ENCODE data around the gene CSNK2A1. TPM values are rescaled to one million over a fixed set of nuclear protein-coding genes. Genes with fewer than 3 reads are reported as not detected.

Gene CSNK2A1
- total and polyA plus RNA-seq, 2 of the 8 experiments (the other 6 are each of a cell fraction or from before 2014, with no cell fraction given), result 117 to 260 TPM

DNA sequence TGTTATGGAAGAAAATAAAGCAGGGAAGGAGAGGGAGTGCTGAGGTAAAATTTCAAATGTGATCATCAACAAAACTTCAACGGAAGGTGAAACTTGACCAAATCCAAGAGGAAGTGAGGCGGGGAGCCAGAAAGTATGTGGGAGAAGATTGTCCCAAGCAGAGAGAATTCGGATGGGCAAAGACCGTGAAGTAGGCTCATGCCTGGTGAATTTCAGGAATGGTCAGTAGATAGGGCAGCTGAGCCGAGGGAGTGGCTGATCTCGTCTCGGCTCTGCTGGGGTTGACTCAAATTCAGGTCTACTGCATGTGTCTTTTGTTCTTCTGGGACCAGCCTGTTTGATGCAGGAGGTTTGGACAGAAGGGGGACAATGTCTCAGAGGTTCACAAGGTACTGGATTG, 7.0 kb upstream of the CSNK2A1 start:
- ChIA-PET CTCF (ENCODE audit: partially characterized antibody) (interaction anchor here (0.8 to 2.5 kb wide), 6 partner anchors 12 to 117 kb away, joined by 3 to 7 read pairs (median 4); no protein-coding TSS in a partner anchor), POLR2A (ENCODE audit: partially characterized antibody) (interaction anchor here (2.7 kb wide), 1 partner anchor 8 kb away, joined by 21 read pairs; the partner anchor contains the start of gene CSNK2A1)
- no peaks in the 10 kb centered on the region for H3K79me1 ChIP-seq (ENCODE audit: low read depth, low read length)
- H4K5ac ChIP-seq (ENCODE audit: insufficient read length, low read depth, low read length), result no peak overlapping the region
- peaks cover 3 to 14% (median 9%) of the 10 kb centered on the region in 4 experiments; a peak in 5 of 7 replicates for H3K27me3 ChIP-seq (replicated peaks in 1 of 4; ENCODE audit: control insufficient read depth in 3 of 4, extremely low read depth in 1 of 4, insufficient read depth in 3 of 4, low read length in 3 of 4)
- WGBS, 2 experiments (ENCODE audit: extremely low coverage in 1 of 2, insufficient coverage in 1 of 2, insufficient read length in 1 of 2, insufficient replicate concordance in 2 of 2, low coverage in 1 of 2, low lambda C conversion rate in 2 of 2, missing lambda C conversion rate in 1 of 2), result 91% methylated on average over 7 of the region's 7 CpGs; no CpG with 5 or more reads in 1 of the 2 experiments
- DNase-seq (ENCODE audit: low read depth in 1 of 2, low spot score in 2 of 2), result no peak
- H4K91ac ChIP-seq (replicated peaks; ENCODE audit: insufficient read length, low read length), result no peak overlapping the region
- H2AK5ac ChIP-seq (ENCODE audit: low read depth, low read length), result no peak overlapping the region
- H2BK15ac ChIP-seq (ENCODE audit: low read length), result no peak overlapping the region
- no peak overlapping the region for H3K4me2 ChIP-seq (ENCODE audit: insufficient read depth in 1 of 2, low read depth in 2 of 2, low read length in 2 of 2)
- FAIRE-seq, result no peak
- H3K14ac ChIP-seq (ENCODE audit: insufficient read length), result no peak overlapping the region
- no peak overlapping the region for H3K18ac ChIP-seq (ENCODE audit: extremely low read depth, low read length)
- no peak overlapping the region for H2AFZ ChIP-seq (ENCODE audit: low read length)
- no peak overlapping the region for H3K4ac ChIP-seq (replicated peaks; ENCODE audit: insufficient read length, low read depth, low read length)
- no peak overlapping the region for H2BK20ac ChIP-seq (ENCODE audit: low read length)
- H3K23ac ChIP-seq (ENCODE audit: insufficient read length), result no peak overlapping the region
- no peaks in the 10 kb centered on the region for H4K20me1 ChIP-seq (replicated peaks in 1 of 2; ENCODE audit: control insufficient read depth in 1 of 2, insufficient read depth in 2 of 2, low read length in 2 of 2)
- H3K9me3 ChIP-seq (ENCODE audit: insufficient read depth in 2 of 2, low read depth in 1 of 2, low read length in 1 of 2), result no peaks in the 10 kb centered on the region
- H3K23me2 ChIP-seq (ENCODE audit: low read depth, low read length), result no peaks in the 10 kb centered on the region; the same call in 1 of the 2 replicates
- H3K79me2 ChIP-seq (ENCODE audit: control insufficient read depth in 1 of 2, insufficient read depth in 2 of 2, low read length in 2 of 2), result no peaks in the 10 kb centered on the region
- H2BK12ac ChIP-seq (ENCODE audit: low read depth, low read length), result no peak overlapping the region
- no peak overlapping the region for H3K27ac ChIP-seq (ENCODE audit: low read depth, low read length)
- H3K4me3 ChIP-seq (ENCODE audit: extremely low read depth in 1 of 4, insufficient read depth in 2 of 4, low read depth in 3 of 4, low read length in 4 of 4), result no peak overlapping the region
- no peaks in the 10 kb centered on the region for H3K36me3 ChIP-seq (ENCODE audit: control insufficient read depth in 2 of 4, insufficient read depth in 4 of 4, low read length in 3 of 4)
- H3K9ac ChIP-seq (replicated peaks in 1 of 4; ENCODE audit: extremely low read depth in 1 of 4, low read depth in 3 of 4, low read length in 3 of 4), result no peak overlapping the region
- no peaks in the 10 kb centered on the region for H3K4me1 ChIP-seq (replicated peaks in 1 of 4; ENCODE audit: control insufficient read depth in 3 of 4, insufficient read depth in 4 of 4, low read length in 3 of 4)
- no peak overlapping the region for H4K8ac ChIP-seq (ENCODE audit: extremely low read depth, insufficient read depth, low read length)
- no peak overlapping the region for H2BK5ac ChIP-seq (ENCODE audit: low read depth, low read length)
- no peak overlapping the region for H3K56ac ChIP-seq (replicated peaks; ENCODE audit: insufficient read length, low read depth, low read length)
- H2BK120ac ChIP-seq (replicated peaks; ENCODE audit: low read depth, low read length), result no peak overlapping the region
- TF ChIP-seq CHD2 (IDR thresholded peaks at IDR 0.05; ENCODE audit: low read length), result no peak
- TF ChIP-seq, protein P1, sequence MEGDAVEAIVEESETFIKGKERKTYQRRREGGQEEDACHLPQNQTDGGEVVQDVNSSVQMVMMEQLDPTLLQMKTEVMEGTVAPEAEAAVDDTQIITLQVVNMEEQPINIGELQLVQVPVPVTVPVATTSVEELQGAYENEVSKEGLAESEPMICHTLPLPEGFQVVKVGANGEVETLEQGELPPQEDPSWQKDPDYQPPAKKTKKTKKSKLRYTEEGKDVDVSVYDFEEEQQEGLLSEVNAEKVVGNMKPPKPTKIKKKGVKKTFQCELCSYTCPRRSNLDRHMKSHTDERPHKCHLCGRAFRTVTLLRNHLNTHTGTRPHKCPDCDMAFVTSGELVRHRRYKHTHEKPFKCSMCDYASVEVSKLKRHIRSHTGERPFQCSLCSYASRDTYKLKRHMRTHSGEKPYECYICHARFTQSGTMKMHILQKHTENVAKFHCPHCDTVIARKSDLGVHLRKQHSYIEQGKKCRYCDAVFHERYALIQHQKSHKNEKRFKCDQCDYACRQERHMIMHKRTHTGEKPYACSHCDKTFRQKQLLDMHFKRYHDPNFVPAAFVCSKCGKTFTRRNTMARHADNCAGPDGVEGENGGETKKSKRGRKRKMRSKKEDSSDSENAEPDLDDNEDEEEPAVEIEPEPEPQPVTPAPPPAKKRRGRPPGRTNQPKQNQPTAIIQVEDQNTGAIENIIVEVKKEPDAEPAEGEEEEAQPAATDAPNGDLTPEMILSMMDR (IDR thresholded peaks at IDR 0.05; ENCODE audit: control extremely low read depth in 1 of 3, insufficient read depth in 1 of 3, low read depth in 1 of 3, low read length in 3 of 3), result no peak
- no peak for TF ChIP-seq RAD21 (IDR thresholded peaks at IDR 0.05 in 1 of 2, conservative IDR thresholded peaks at IDR 0.05 in 1 of 2; ENCODE audit: low read depth in 2 of 2, low read length in 2 of 2)
- no peak for TF ChIP-seq HDAC6 (IDR thresholded peaks at IDR 0.05; ENCODE audit: low read depth, low read length)
- TF ChIP-seq MAFK (IDR thresholded peaks at IDR 0.05; ENCODE audit: low read depth, low read length), result no peak
- TF ChIP-seq CBX5 (IDR thresholded peaks at IDR 0.05; ENCODE audit: low read depth, low read length), result no peak
- no peak for TF ChIP-seq EZH2 (IDR thresholded peaks at IDR 0.05; ENCODE audit: low read depth, low read length, severe bottlenecking)
- TF ChIP-seq NANOG (IDR thresholded peaks at IDR 0.05; ENCODE audit: insufficient read depth, low read depth, low read length, poor library complexity, severe bottlenecking), result no peak
- no peak for TF ChIP-seq CREB1 (IDR thresholded peaks at IDR 0.05)
- no peak for TF ChIP-seq CBX8 (IDR thresholded peaks at IDR 0.05; ENCODE audit: borderline replicate concordance, low read depth, low read length)

Measured in H1 (cell line).